Mesothelial cell of epicardium (in vitro differentiated cells): ENCODE measurements around the gene HAAO. TPM values are rescaled to one million over a fixed set of nuclear protein-coding genes. Genes with fewer than 3 reads are reported as not detected.
A peak's percentile ranks its signal among the peaks of the same experiment; 100 is the strongest.

Experiments
- DNase-seq, 2 experiments: peaks; one replicate each; pipeline ENCODE4 v3.0.0; 2021; ENCODE audit warnings: low spot score in 2 of 2; ENCODE audit not compliant: unreplicated experiment in 2 of 2
- H3K27ac Mint-ChIP-seq: 2 replicates; pipeline ENCODE4 v1.8.0; 2021; ENCODE audit warnings: mixed read lengths
- H3K27me3 Mint-ChIP-seq: 2 replicates; pipeline ENCODE4 v1.8.0; 2021; ENCODE audit warnings: low read depth, mixed read lengths
- H3K36me3 Mint-ChIP-seq: 2 replicates; pipeline ENCODE4 v1.8.0; 2021; ENCODE audit warnings: mixed read lengths
- H3K4me1 Mint-ChIP-seq: 2 replicates; pipeline ENCODE4 v1.8.0; 2021; ENCODE audit warnings: mixed read lengths
- H3K4me3 Mint-ChIP-seq: 2 replicates; pipeline ENCODE4 v1.8.0; 2021; ENCODE audit warnings: mild to moderate bottlenecking, moderate library complexity, mixed read lengths
- H3K9me3 Mint-ChIP-seq: 2 replicates; pipeline ENCODE4 v1.8.0; 2021; ENCODE audit warnings: mixed read lengths
- CTCF ChIP-seq: fragments of 200-600 bp; sonication (generic); IDR thresholded peaks from one replicate; pipeline ENCODE4 v1.5.0; 2021; ENCODE audit warnings: antibody characterized with exemption; ENCODE audit not compliant: unreplicated experiment
- total RNA-seq: library from RNA; stranded (reverse); gene quantifications from 3 replicates; pipeline ENCODE4 v1.2.1, GENCODE V29; 2021

HAAO gene
- total RNA-seq, 1 donor from 2014 or later = 23.3 TPM

- Mint-ChIP-seq H3K27me3 (no peaks in the 10 kb centered on the region), H3K4me1 (peaks cover 16% of the 10 kb centered on the region), H3K27ac (no peak overlapping the region), H3K36me3 (peaks cover 22% of the 10 kb centered on the region), H3K9me3 (no peaks in the 10 kb centered on the region), H3K4me3 (no peak overlapping the region)
- no peak for DNase-seq
- no peak for TF ChIP-seq CTCF
These were observed 68.9 kb downstream of the HAAO start for GRCh38 chr2:42723465-42723864.

- H3K27me3 Mint-ChIP-seq = no peaks in the 10 kb centered on the region
- peak overlapping the region; percentile 48 for H3K27ac Mint-ChIP-seq
- peaks cover 16% of the 10 kb centered on the region for H3K36me3 Mint-ChIP-seq
- DNase-seq = no peak
- H3K4me1 Mint-ChIP-seq = peaks cover 16% of the 10 kb centered on the region
- no peaks in the 10 kb centered on the region for H3K9me3 Mint-ChIP-seq
- no peak overlapping the region for H3K4me3 Mint-ChIP-seq
- TF ChIP-seq CTCF = no peak
These were observed 69.8 kb downstream of the HAAO start for GRCh38 chr2:42722320-42723190.

GRCh38 chr2:42721898-42722297, 70.5 kb downstream of the HAAO start:
- H3K36me3 Mint-ChIP-seq = peaks cover 12% of the 10 kb centered on the region
- H3K4me1 Mint-ChIP-seq = peaks cover 16% of the 10 kb centered on the region
- no peak for TF ChIP-seq CTCF
- H3K4me3 Mint-ChIP-seq = no peak overlapping the region
- H3K9me3 Mint-ChIP-seq = no peaks in the 10 kb centered on the region
- H3K27ac Mint-ChIP-seq = peak overlapping the region; percentile 48
- no peak for DNase-seq
- no peaks in the 10 kb centered on the region for H3K27me3 Mint-ChIP-seq

Other genes starting within 250 kb of the HAAO start
- 97.1 to 107 TPM (median 106 TPM) in 3 replicates for gene MTA3, start 224.0 kb downstream of the HAAO start, total RNA-seq
- gene OXER1, start 28.4 kb downstream of the HAAO start, total RNA-seq = 6.9 to 7.5 TPM (median 7.2 TPM) in 3 replicates